Activated CD4-positive, alpha-beta T cell treated with anti-CD3 and anti-CD28 coated beads for 48 hours (primary cell): ENCODE results near the gene CNTNAP2.

Source experiments
- DNase-seq: peaks from one replicate; pipeline ENCODE4 v3.0.0-alpha.2; 2020

Gene CNTNAP2

GRCh38 chr7:146443102-146443501, 326.5 kb downstream of the CNTNAP2 start:
- no peak for DNase-seq

GRCh38 chr7:146449625-146450024, 333.0 kb downstream of the CNTNAP2 start:
- no peak for DNase-seq

- DNase-seq = no peak
Observed at GRCh38 chr7:146455091-146455655, 338.6 kb downstream of the CNTNAP2 start.

- DNase-seq = no peak
Observed at GRCh38 chr7:146479040-146479439, 362.4 kb downstream of the CNTNAP2 start.

- no peak for DNase-seq
Observed at GRCh38 chr7:146486519-146486918, 369.9 kb downstream of the CNTNAP2 start.

- DNase-seq = no peak
Observed at GRCh38 chr7:146492017-146492416, 375.4 kb downstream of the CNTNAP2 start.

- DNase-seq = no peak
Observed at GRCh38 chr7:146494952-146495596, 378.5 kb downstream of the CNTNAP2 start.

GRCh38 chr7:146496657-146497056, 380.1 kb downstream of the CNTNAP2 start:
- no peak for DNase-seq

- no peak for DNase-seq
Observed at GRCh38 chr7:146499970-146500369, 383.4 kb downstream of the CNTNAP2 start.

- no peak for DNase-seq
Observed at GRCh38 chr7:146503844-146504243, 387.2 kb downstream of the CNTNAP2 start.

GRCh38 chr7:146510088-146510680, 393.6 kb downstream of the CNTNAP2 start:
- no peak for DNase-seq

- no peak for DNase-seq
Observed at GRCh38 chr7:146514304-146514703, 397.7 kb downstream of the CNTNAP2 start.

- no peak for DNase-seq
Observed at GRCh38 chr7:146528581-146528980, 412.0 kb downstream of the CNTNAP2 start.

GRCh38 chr7:146539836-146540235, 423.2 kb downstream of the CNTNAP2 start:
- no peak for DNase-seq

- DNase-seq = no peak
Observed at GRCh38 chr7:146542101-146542500, 425.5 kb downstream of the CNTNAP2 start.

GRCh38 chr7:146544748-146545147, 428.1 kb downstream of the CNTNAP2 start:
- no peak for DNase-seq

GRCh38 chr7:146548816-146549215, 432.2 kb downstream of the CNTNAP2 start:
- no peak for DNase-seq

- DNase-seq = no peak
Observed at GRCh38 chr7:146554556-146554955, 438.0 kb downstream of the CNTNAP2 start.

- DNase-seq = no peak
Observed at GRCh38 chr7:146557971-146558469, 441.4 kb downstream of the CNTNAP2 start.

- no peak for DNase-seq
Observed at GRCh38 chr7:146565872-146566271, 449.3 kb downstream of the CNTNAP2 start.

- DNase-seq = no peak
Observed at GRCh38 chr7:146575903-146576302, 459.3 kb downstream of the CNTNAP2 start.

- no peak for DNase-seq
Observed at GRCh38 chr7:146591976-146592375, 475.4 kb downstream of the CNTNAP2 start.

- no peak for DNase-seq
Observed at GRCh38 chr7:146606628-146607027, 490.0 kb downstream of the CNTNAP2 start.

GRCh38 chr7:146619641-146620040, 503.0 kb downstream of the CNTNAP2 start:
- no peak for DNase-seq
